DOHH2 (cell line): ENCODE data around the gene CASZ1.

Source experiments
- H3F3A ChIP-seq: fragments of 200-600 bp; sonication (generic), shearing (Covaris generic); 2 replicates; pipeline ENCODE4 v1.6.0; 2016; ENCODE audit warnings: antibody characterized with exemption, mild to moderate bottlenecking; ENCODE audit not compliant: control insufficient read depth, insufficient read depth
- H3K27ac ChIP-seq: fragments of 200-600 bp; sonication (generic); 2 replicates; pipeline ENCODE4 v1.5.1; 2014; ENCODE audit warnings: low read depth, mild to moderate bottlenecking, low read length, moderate library complexity
- H3K27me3 ChIP-seq: fragments of 200-600 bp; sonication (generic); 2 replicates; pipeline ENCODE4 v1.6.1; 2014; ENCODE audit warnings: mild to moderate bottlenecking, low read length, mixed read lengths; ENCODE audit not compliant: control insufficient read depth
- H3K36me3 ChIP-seq: fragments of 200-600 bp; sonication (generic); 2 replicates; pipeline ENCODE4 v1.6.1; 2014; ENCODE audit warnings: mild to moderate bottlenecking, low read length, moderate library complexity, mixed read lengths; ENCODE audit not compliant: control insufficient read depth
- H3K4me1 ChIP-seq: fragments of 200-600 bp; sonication (generic); 2 replicates; pipeline ENCODE4 v1.6.1; 2014; ENCODE audit warnings: mild to moderate bottlenecking, low read length, mixed read lengths; ENCODE audit not compliant: control insufficient read depth
- H3K4me2 ChIP-seq: fragments of 200-600 bp; sonication (generic); 2 replicates; pipeline ENCODE4 v1.6.0; 2014; ENCODE audit warnings: mild to moderate bottlenecking, low read length, moderate library complexity
- H3K4me3 ChIP-seq: fragments of 200-600 bp; sonication (generic); 2 replicates; pipeline ENCODE4 v1.5.1; 2014; ENCODE audit warnings: mild to moderate bottlenecking, low read length, mixed read lengths
- H3K79me2 ChIP-seq: fragments of 200-600 bp; sonication (generic); 2 replicates; pipeline ENCODE4 v1.6.1; 2014; ENCODE audit warnings: mild to moderate bottlenecking, low read length, mixed read lengths; ENCODE audit not compliant: control insufficient read depth
- H3K9me2 ChIP-seq: fragments of 200-600 bp; sonication (generic); replicated peaks from 2 replicates; pipeline ENCODE4 v1.6.1; 2014; ENCODE audit warnings: mild to moderate bottlenecking, low read length, mixed read lengths; ENCODE audit not compliant: control insufficient read depth
- H3K9me3 ChIP-seq: fragments of 200-600 bp; sonication (generic); 2 replicates; pipeline ENCODE4 v1.6.1; 2014; ENCODE audit warnings: antibody characterized with exemption, low read length, mixed read lengths; ENCODE audit not compliant: control insufficient read depth, insufficient read depth
- H4K20me1 ChIP-seq: fragments of 200-600 bp; sonication (generic); 2 replicates; pipeline ENCODE4 v1.6.0; 2014; ENCODE audit warnings: low read depth, mild to moderate bottlenecking, antibody characterized with exemption, low read length, moderate library complexity; ENCODE audit not compliant: control insufficient read depth, insufficient read depth
- CTCF ChIP-seq: fragments of 200-600 bp; sonication (generic); IDR thresholded peaks from one replicate; pipeline ENCODE4 v1.5.1; 2014; ENCODE audit warnings: antibody characterized with exemption, mild to moderate bottlenecking, low read depth, low read length; ENCODE audit not compliant: poor library complexity, severe bottlenecking
- EZH2phosphoT487 ChIP-seq: fragments of 200-600 bp; sonication (generic); IDR thresholded peaks from 2 replicates; pipeline ENCODE4 v1.6.1; 2017; ENCODE audit warnings: borderline replicate concordance, mild to moderate bottlenecking, antibody characterized with exemption, low read length, moderate library complexity, mixed read lengths

CASZ1 gene

GRCh38 chr1:10685808-10686403 lies 110.5 kb downstream of the CASZ1 start:
- H3K79me2 ChIP-seq: no peaks in the 10 kb centered on the region
- no peaks in the 10 kb centered on the region for H3K27me3 ChIP-seq
- H3K27ac ChIP-seq: no peak overlapping the region
- H3K4me3 ChIP-seq: no peak overlapping the region
- TF ChIP-seq EZH2phosphoT487 (no peak), CTCF (no peak)
- no peak overlapping the region for H3K4me2 ChIP-seq
- no peaks in the 10 kb centered on the region for H3F3A ChIP-seq
- H3K9me2 ChIP-seq: no peaks in the 10 kb centered on the region
- no peaks in the 10 kb centered on the region for H3K9me3 ChIP-seq
- no peaks in the 10 kb centered on the region for H3K36me3 ChIP-seq
- no peaks in the 10 kb centered on the region for H4K20me1 ChIP-seq
- no peaks in the 10 kb centered on the region for H3K4me1 ChIP-seq

- H3K27ac ChIP-seq: no peak overlapping the region
- no peak overlapping the region for H3K4me2 ChIP-seq
- H3K79me2 ChIP-seq: no peaks in the 10 kb centered on the region
- no peaks in the 10 kb centered on the region for H3K4me1 ChIP-seq
- H4K20me1 ChIP-seq: no peaks in the 10 kb centered on the region
- no peak overlapping the region for H3K4me3 ChIP-seq
- no peaks in the 10 kb centered on the region for H3F3A ChIP-seq
- H3K9me3 ChIP-seq: no peaks in the 10 kb centered on the region
- TF ChIP-seq EZH2phosphoT487 (no peak), CTCF (no peak)
- no peaks in the 10 kb centered on the region for H3K9me2 ChIP-seq
- no peaks in the 10 kb centered on the region for H3K27me3 ChIP-seq
- no peaks in the 10 kb centered on the region for H3K36me3 ChIP-seq
Measured at GRCh38 chr1:10685196-10685807, 111.1 kb downstream of the CASZ1 start.

GRCh38 chr1:10684221-10684620 lies 112.2 kb downstream of the CASZ1 start:
- Histone ChIP-seq H3K27ac (no peak overlapping the region), H3K27me3 (no peaks in the 10 kb centered on the region), H3K4me3 (no peak overlapping the region), H3K4me1 (no peaks in the 10 kb centered on the region), H3K9me2 (no peaks in the 10 kb centered on the region), H3K9me3 (no peaks in the 10 kb centered on the region), H4K20me1 (no peaks in the 10 kb centered on the region), H3K79me2 (no peaks in the 10 kb centered on the region), H3K36me3 (no peaks in the 10 kb centered on the region), H3K4me2 (no peak overlapping the region), H3F3A (no peaks in the 10 kb centered on the region)
- no peak for TF ChIP-seq EZH2phosphoT487

- Histone ChIP-seq H3K27me3 (no peaks in the 10 kb centered on the region), H3K4me1 (no peaks in the 10 kb centered on the region), H3K9me2 (no peaks in the 10 kb centered on the region), H4K20me1 (no peaks in the 10 kb centered on the region), H3K79me2 (no peaks in the 10 kb centered on the region), H3K9me3 (no peaks in the 10 kb centered on the region), H3K27ac (no peak overlapping the region), H3K4me3 (no peak overlapping the region), H3F3A (no peaks in the 10 kb centered on the region), H3K4me2 (no peak overlapping the region), H3K36me3 (no peaks in the 10 kb centered on the region)
- TF ChIP-seq EZH2phosphoT487 (no peak), CTCF (no peak)
Measured at GRCh38 chr1:10682449-10683309, 113.8 kb downstream of the CASZ1 start.
